Measurements from ENCODE around the gene ZFPL1. TPM values are rescaled to one million over a fixed set of nuclear protein-coding genes. Genes with fewer than 3 reads are reported as not detected.

Gene ZFPL1
- total and polyA plus RNA-seq, 2 donors (not counting 3 experiments of a cell fraction or from before 2014, with no cell fraction given), result 37.6 to 139 TPM

DNA sequence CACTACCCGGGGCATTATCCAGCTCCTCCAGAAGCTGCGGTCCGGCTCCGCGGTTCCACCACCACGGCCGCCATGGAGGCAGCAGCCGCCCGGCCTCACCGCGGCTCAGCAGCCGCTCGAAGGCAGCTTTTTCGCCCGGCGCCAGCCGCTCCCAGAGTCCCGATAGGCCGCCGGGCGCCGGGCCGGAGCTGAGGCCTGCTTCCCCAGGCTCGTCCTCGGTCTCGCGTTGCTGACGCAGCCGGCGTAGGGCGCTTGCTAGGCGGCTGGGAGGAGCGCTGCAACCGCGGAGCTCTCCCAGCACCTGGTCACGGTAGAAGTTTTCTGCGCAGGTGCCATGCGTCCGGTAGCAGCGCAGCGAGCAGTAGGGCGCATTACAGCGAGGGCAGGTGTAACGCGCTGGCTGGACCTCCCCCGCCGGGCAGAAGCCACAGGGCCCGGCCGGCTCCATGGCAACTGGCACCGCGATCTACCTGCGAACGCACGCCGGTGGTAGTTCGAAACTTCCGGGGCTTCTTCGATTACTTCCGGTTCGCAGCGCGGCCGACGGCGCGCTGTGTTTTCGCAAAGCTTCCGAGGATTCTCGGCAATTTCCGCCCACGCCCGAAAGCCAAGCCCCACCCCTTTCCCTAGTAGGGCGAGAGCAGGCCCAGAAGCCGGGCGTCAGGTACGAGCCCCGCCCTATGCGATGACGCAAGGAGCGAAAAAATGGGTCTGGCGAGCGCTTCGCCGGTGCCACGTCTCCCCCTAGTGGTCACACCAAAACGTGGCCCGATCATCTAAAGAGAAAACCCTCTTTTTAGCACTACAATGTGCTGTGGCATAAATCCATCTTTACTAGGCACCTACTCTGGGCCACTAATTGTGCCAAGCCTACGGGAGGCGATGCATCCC is 33.4 kb downstream of the ZFPL1 start, which contains the start of gene ZNHIT2:
Gene ZNHIT2 (minus strand): TSS at position 496 of the 891 bp plus-strand sequence. CDS start 48 bp downstream, at position 448.
- peak within 1 kb of the TSS; percentile 59 for H3K9ac ChIP-seq (replicated peaks; ENCODE audit: extremely low read depth, insufficient read depth, low read length)
- no peaks in the 10 kb centered on the region for H3K9me3 ChIP-seq (replicated peaks; ENCODE audit: control insufficient read depth, insufficient read depth, low read length)
- H3K36me3 ChIP-seq (ENCODE audit: control insufficient read depth in 2 of 2, extremely low read depth in 1 of 2, insufficient read depth in 2 of 2, low read length in 2 of 2), result peaks cover 7 to 13% of the 10 kb centered on the region in 2 experiments
- dilution Hi-C loops (cut with MboI; ENCODE audit: extremely low pct_ligation_motif_present, low sequenced_read_pairs), result no loop called here
- H4K20me1 ChIP-seq (replicated peaks; ENCODE audit: control insufficient read depth, extremely low read depth, insufficient read depth, low read length), result no peaks in the 10 kb centered on the region
- no peaks in the 10 kb centered on the region for H3K9me1 ChIP-seq (replicated peaks; ENCODE audit: control insufficient read depth, extremely low read depth, insufficient read depth, low read length)
- H3K27ac ChIP-seq (ENCODE audit: insufficient read depth, low read depth, low read length), result peak within 1 kb of the TSS; percentile 9
- no TSS peak for BruUV-seq (replicated peaks)
- H3K79me2 ChIP-seq (ENCODE audit: control insufficient read depth, insufficient read depth, low read length), result peaks cover 27% of the 10 kb centered on the region
- ChIA-PET POLR2A (interaction anchor here (1.4 to 1.5 kb wide), 2 partner anchors 11 to 18 kb away, joined by 3 to 4 read pairs; no protein-coding TSS in a partner anchor), CTCF (interaction anchor here (0.6 to 2.3 kb wide), 17 partner anchors 11 to 339 kb away, joined by 3 to 17 read pairs (median 4); partner anchors contain the start of genes ARL2, CAPN1, CDC42EP2 and SF1)
- intact Hi-C loops (cut with micrococcal nuclease), result loop anchor here (1.0 to 2.0 kb wide), 6 partner anchors 33 to 270 kb away; partner anchors contain the start of genes CAPN1, CDCA5, SNX15 and ZFPL1
- peak within 1 kb of the TSS; percentile 24 to 75 (median 46) for H3K4me3 ChIP-seq (replicated peaks in 1 of 3; ENCODE audit: insufficient read depth in 1 of 3, low read depth in 1 of 3, low read length in 3 of 3)
- TF ChIP-seq FOS (IDR thresholded peaks at IDR 0.05; ENCODE audit: borderline replicate concordance, insufficient read depth, low read length) (no peak), MYC (IDR thresholded peaks at IDR 0.05; ENCODE audit: low read depth, low read length) (no peak), POLR2AphosphoS5 (IDR thresholded peaks at IDR 0.05; ENCODE audit: insufficient read depth, low read depth, low read length) (peak; percentile 94), JUN (IDR thresholded peaks at IDR 0.05; ENCODE audit: borderline replicate concordance, insufficient read depth, insufficient read length, low read depth) (peak; percentile 4), POLR2A (IDR thresholded peaks at IDR 0.05; ENCODE audit: low read depth, low read length) (peak; percentile 85)
- TF ChIP-seq, protein P1, sequence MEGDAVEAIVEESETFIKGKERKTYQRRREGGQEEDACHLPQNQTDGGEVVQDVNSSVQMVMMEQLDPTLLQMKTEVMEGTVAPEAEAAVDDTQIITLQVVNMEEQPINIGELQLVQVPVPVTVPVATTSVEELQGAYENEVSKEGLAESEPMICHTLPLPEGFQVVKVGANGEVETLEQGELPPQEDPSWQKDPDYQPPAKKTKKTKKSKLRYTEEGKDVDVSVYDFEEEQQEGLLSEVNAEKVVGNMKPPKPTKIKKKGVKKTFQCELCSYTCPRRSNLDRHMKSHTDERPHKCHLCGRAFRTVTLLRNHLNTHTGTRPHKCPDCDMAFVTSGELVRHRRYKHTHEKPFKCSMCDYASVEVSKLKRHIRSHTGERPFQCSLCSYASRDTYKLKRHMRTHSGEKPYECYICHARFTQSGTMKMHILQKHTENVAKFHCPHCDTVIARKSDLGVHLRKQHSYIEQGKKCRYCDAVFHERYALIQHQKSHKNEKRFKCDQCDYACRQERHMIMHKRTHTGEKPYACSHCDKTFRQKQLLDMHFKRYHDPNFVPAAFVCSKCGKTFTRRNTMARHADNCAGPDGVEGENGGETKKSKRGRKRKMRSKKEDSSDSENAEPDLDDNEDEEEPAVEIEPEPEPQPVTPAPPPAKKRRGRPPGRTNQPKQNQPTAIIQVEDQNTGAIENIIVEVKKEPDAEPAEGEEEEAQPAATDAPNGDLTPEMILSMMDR (IDR thresholded peaks at IDR 0.05; ENCODE audit: extremely low read depth in 1 of 2, insufficient read depth in 1 of 2, low read depth in 1 of 2, low read length in 2 of 2), result peak; percentile 89 to 91
- peak within 1 kb of the TSS; percentile 13 for H3K4me2 ChIP-seq (ENCODE audit: insufficient read depth, low read length)
- peak; percentile 99 for DNase-seq (ENCODE audit: low read depth, low spot score)
- peaks cover 21% of the 10 kb centered on the region for H3K4me1 ChIP-seq (ENCODE audit: control insufficient read depth, extremely low read depth, insufficient read depth, low read length)
- FAIRE-seq, result peak; percentile 100
- no peak within 1 kb of the TSS for H2AFZ ChIP-seq (ENCODE audit: low read depth, low read length)
- H3K27me3 ChIP-seq (ENCODE audit: control insufficient read depth in 2 of 2, insufficient read depth in 2 of 2, low read length in 2 of 2), result no peaks in the 10 kb centered on the region

Measured in endothelial cell of umbilical vein (primary cell).